Activated CD8-positive, alpha-beta memory T cell treated with anti-CD3 and anti-CD28 coated beads, Interleukin-2, amount 50 U/mL, for 48 hours (primary cell): ENCODE results near the gene SAMD7.

ENCODE experiments used
- DNase-seq: peaks from one replicate; pipeline ENCODE4 v3.0.0-alpha.2; 2020

Gene SAMD7

DNA sequence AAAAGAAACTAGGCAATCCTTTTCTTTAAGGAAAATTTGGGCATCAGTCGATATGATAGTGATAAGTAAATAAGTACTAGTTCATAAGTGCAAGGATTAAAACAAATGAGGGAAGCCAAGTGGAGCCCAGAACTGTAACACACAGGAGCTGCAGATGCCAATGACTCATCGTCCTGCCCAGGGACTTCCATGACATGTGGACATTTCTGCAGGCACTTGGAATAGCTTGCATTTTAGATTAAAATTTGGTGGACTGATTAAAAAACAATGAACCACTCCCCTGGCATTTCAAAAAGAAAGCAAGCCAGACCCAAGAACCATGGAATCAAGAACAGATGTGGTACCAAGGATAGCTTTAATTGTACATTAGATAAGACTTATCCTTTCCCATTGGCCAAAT, 2.9 kb downstream of the SAMD7 start:
- no peak for DNase-seq

DNA sequence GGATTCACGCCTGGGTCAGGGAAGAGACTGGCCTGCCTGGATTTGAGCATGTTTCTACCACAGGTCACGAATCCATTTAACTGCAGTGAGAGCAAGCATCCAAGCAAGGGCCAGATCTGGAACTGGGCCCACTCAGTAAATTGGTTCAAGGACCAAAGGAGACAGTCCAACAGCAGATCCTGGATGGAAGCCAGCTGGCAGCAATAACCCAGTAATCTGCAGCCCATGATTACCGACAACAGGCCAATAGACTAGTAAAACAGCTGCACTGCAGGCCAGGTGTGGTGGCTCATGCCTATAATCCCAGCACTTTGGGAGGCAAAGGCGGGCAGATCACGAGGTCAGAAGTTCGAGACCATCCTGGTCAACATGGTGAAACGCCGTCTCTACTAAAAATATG, 11.8 kb downstream of the SAMD7 start:
- DNase-seq, result no peak

DNA sequence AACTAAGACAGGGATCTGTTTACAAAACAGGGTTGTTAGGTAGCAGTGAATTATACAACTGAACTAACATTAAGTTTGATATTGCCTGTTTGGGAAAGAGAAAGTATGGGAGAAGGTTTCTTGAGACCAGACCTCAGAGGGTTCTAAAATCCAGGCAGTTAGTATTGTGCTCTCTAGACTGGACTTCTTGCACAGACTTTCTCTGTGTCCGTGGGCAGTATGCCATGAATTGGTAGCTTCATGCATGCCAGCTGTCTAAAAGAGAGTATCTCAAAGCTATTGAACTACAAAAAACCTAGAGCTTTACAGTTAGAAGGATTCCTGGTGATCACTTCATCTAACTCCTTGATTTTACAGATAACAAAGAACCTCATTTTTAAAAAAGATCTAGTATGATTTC, 12.5 kb downstream of the SAMD7 start:
- DNase-seq, result no peak

DNA sequence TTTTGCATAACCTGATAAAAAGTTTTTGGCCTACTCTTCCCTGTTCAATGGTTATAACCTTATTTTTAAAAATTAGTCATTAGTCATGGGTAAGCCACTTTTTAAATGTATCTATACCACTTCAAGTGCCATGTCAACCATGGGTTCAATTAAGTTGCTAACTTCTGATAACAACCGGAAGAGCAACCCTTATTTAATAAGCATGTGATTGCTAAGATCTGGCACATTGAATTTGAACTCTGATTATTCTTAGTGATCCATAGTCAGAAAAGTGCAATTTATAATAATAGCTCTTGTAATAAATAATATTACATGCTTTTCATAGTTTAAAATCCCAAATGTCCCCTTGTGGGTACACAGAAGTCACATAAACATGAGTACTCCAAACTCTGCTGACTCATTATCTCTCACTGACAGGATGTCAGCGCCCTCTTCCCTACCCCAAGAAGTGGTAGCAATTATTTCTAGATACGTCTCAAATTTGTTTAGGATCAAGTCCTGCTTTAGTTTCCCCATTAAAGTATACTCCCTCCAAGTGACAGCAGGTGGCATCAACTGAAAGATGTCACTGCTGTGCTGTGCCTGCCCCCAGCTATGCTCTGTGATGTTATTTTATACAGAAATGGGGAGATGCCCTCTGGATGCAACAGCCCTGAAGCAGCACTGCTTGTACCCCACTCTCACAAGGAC, 18.6 kb downstream of the SAMD7 start:
- no peak for DNase-seq

DNA sequence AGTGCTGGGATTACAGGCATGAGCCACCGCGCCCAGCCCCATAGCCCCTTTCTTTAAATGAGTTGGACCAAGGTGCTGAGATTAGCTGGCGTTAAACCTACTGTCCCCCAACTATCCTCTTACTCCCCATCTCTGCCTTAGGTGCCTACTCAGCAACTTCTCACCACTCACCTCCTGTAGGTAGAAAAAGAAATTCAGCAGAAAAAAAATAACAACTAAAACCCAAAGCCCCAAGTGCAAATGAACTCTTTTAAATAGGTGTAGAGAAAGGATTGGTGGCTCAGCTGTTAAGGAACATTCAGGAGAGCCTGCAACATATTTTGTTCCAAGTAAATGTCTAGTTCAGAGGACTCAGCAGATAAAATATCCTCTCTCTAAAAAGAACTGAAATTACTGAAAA, 19.5 kb downstream of the SAMD7 start:
- DNase-seq, result no peak

DNA sequence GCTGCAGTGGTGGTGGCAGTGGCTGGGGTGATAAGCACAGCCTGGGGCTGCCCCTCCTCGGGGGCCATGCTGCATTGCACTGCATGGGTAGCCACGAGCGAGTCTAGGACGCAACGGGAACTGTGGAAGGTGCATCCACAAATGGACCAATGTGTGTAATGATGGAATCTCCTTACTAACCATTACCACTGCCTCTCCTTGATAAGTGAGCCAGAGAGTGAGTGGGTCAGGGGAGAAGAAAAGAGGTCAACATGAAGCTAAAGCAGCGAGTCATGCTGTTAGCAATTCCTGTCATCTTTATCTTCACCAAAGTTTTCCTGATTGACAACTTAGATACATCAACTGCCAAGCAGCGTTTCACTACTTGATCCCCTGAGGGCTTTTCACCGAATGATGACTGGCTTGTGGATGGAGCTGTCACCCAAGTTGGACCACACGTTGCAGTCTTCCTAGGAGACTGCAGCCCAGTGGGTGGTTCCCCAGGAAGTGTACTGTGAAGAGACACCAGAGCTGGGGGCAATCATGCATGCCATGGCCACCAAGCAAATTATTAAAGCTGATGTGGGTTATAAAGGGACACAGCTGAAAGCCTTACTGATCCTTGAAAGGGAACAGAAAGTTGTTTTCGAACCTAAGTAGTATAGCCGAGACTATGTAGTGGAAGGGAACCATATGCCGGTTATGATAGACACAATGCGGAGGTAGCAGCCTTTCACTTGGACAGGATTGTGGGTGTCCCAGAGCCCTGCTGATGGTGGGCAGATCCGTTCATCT, 20.6 kb downstream of the SAMD7 start:
- no peak for DNase-seq

DNA sequence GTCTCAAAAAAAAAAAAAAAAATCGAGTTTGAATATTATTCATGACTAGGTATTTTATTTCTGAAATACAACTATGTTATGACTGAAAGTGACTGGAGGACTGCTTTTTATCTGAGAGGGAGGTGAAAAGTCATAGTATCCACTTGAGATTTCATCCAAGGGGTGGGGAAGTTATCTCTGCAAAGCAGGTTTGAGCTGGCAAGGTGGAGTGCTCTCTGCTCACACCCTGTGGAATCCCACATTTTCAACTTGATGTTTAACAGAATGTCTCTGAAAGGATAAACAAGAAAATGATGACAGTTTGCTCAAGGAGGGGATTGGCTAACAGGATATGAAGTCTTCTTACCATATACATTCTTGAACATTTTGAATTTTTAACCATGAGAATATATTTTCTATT, 27.9 kb downstream of the SAMD7 start:
- no peak for DNase-seq

DNA sequence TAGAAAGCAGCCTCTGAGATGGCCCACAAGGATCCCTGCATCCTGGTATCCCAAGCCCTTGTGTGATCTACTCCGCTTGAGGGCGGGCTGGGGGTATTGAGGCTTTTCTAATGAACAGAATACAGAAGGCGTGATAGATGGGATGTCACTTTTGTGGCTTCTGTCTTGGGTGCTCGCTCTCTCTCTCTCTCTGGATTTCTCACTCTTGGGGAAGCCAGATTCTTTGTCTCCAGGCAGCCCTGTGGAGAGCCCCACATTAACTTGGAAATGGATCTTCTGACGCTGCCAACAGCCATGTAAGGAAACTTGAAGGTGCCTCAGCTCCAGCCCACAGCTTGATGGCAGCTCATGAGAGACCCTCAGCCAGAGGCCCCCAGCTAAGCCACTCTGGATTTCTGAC, 28.4 kb downstream of the SAMD7 start:
- no peak for DNase-seq

DNA sequence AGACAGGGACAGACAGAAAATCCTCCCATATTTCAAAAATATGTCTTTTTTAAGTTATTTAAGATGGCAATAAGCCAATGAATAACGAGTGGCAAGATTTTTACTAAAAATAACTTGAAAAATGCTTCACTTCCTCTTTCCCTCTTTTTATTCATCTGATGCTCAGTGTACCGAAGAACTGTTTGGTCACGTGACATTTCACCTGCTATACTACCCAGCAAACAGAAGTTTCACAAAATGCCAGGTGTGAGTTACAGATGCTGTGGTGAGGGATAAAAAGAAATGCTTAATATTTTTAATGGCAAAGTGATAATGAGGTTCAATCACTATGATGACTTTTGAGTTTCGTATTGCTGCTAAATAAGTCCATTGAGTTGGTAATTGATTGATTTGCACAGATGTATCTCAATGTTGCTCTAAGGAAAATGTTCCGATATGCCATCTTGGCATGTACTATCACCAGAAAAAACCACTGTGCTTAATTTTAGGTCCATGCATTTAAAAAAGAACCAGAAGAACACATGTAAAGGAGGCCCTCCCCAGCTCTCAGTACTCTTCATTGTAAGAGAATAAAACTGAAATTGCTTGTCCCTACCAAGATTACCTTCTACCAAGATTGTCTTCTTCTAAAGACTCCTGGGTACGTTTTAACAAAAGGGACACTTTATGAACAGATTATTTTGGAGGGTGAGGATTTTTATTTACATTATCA, 29.3 kb downstream of the SAMD7 start:
- DNase-seq, result no peak

DNA sequence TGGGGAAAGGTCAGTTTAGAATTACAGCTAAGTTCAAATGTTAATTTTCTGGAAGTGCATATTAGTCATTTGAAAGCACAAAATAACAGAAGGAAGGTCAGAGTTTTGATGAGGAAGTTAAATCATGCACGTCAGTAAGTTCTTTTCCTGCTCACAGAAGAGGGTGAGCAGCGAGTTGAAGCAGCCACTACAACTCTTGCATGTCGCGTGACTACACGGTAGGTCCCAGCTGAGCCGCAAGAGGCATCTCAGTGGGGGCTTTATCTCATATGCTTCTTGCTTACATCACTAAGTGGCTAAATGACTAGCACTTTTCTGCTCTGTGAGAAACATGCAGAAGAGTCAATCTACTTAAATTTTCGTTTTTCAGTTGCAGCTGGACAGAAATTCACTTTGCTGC, 33.9 kb downstream of the SAMD7 start:
- no peak for DNase-seq

DNA sequence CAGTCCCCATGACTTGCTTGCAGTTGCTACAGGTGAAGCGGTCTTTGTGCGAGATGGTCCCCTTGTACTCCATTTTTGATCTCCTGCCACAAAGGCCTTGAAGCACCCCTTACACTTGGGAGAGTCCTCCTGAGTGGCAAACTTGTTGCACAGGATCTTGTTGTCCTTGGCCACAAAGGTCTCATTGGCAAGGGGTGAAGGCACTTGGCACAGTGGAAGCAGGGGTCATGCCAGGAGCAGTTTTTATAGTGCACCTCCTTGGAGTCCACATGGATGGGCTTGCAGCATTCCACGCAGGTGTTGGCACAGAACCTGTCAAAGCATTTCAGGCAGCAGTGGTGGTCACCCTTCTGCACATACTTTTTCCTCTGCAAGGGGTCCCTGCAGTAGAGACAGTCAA, 35.0 kb downstream of the SAMD7 start:
- no peak for DNase-seq

DNA sequence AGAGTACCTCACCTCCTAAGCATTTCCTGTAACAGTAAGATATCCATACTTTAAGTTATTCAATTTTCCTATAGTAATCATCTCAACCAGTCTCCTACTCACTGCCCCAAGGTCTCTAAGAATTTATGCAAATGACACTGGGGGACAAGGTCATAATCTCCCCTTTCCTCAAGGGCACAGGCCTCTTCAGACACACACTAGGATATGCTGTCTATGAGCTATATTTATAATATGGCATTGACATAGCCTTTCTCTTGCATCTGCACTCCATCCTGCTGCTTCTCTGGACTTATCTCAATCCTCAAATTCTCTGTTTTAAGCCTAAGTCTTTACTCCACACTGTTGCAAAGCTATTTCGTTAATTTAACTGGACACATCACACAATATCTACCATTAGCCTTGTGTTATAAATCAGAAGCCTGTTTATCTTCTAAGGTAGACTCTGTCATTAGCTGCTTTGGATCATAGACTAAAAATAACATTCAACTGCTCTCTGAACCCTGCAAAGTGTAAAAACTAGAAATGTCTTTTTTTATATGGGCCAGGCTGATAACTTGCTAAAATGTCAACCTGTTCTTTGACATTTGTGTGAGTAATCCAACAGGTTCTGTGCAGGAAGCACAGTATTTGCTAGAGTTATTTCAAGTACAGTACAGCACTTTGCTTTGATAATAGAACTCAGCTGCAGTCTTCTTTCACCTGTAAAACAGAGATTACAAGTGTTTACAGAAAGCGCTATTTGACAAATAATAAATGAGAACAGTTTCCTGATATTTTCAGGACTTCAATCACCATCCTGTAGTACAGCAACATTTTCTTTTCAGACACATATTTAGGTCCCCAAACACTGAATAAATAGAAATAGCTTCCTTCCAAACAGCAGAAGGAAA, 37.4 kb downstream of the SAMD7 start:
- no peak for DNase-seq

DNA sequence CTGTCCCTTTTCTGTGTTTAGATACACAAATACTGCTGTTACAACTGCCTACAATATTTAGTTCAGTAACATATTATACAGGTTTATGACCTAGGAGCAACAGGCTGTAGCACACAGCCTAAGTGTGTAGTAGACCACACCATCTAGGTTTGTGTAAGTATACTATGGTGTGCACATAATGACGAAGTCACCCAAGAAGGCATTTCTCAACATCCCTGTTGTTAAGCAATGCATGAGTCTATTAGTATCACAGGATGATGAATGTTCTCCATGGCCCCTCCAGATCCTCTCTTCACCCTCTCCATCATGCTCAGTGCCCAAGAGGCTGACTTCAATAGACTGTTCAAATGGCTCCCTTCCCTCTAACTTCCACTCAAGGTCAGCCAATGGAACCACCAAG, 40.7 kb downstream of the SAMD7 start:
- DNase-seq, result no peak

DNA sequence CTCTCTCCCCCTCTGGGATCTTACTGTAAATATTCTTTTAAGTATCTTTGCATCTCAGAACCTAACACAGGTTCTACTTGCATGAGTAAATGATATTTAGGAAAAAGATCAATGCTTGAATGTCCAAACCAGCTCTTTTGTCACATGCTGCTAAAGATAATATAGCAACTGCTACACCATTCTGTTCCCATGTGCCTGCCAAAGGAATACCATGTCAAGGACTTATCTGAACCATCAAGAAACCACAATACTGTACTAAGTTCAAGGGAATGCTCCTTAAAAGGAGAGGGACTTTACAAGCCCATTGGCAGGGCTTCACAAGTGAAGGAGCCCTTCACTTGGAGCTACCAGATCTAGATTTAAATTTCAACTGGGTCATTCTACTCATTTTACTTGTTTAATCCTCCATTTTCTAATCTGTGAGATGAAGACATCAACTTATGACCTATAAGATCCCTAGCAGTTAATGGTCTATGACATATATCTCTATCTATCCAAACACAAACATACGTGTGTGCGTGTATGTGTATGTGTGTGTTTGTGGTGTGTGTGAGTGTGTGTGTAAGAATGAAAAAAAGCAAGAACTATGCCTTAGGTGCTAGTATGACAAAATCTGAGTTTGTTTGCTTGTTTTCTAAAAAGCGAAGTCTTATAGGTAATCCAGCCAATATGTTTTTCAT, 42.2 kb downstream of the SAMD7 start:
- no peak for DNase-seq

DNA sequence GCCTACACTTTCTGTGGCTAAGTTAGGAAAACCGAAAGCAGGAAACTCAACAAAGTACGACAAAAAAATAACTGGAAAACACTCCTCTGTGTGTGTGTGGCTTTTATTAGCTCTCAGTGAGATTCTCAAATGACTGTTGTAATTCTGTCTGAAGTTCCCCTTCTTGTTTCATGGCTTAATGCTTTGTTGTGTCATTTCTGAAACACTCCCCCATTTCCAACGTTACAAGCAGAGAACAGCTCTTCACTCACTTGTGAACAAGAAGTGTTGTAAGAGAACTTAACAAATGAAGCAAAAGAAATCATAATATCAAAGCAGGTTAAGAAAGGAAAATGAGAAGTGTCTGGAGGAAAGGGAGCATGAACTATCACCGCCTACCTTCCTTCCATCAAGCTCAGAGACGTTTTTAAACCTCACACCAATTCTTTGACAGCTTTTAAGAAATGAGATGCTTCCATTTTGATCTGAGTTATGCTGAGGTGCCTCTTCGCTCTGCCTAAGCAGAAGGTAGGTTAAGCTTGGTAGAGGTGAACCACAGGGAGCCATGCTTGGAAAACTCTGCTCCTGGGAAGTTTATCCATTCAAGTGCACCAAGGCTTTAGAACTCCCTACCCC, 42.9 kb downstream of the SAMD7 start:
- DNase-seq, result no peak

DNA sequence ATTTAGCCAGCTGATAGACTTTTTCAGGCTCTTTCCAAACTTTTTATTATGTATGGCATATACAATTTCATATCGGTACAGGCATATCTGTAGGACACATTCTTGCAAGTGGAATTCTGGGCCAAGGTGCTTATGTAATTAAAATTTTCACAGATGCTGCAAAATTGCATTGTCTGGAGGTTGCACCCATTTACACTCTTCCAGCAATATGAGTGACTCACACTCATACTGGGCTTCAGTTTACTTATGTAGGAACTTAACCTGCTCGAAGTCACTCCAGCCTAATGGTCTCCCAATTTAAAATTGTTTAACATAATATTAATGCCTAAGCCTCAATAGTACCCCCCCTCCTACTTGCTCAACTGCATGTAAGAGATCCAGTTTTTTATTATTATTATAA, 44.0 kb downstream of the SAMD7 start:
- no peak for DNase-seq

DNA sequence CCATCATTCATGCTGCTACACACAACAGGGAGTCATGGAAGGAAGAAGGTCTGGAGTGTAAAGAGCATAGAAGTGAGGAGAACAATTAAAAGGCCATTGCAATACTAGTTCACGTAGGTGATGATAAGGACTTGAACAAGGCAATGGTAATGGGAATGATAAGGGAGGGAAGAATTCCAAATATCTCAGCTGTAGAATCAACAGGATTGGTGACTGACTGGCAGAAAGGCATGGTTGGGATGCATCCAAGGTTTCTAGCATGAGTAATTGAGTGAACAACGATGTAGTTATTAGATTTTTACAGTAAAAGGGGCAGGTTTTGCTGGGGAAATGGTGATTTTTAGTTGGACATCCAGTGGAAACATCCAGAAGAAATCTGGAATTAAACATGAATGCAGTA, 52.8 kb downstream of the SAMD7 start:
- DNase-seq, result no peak

DNA sequence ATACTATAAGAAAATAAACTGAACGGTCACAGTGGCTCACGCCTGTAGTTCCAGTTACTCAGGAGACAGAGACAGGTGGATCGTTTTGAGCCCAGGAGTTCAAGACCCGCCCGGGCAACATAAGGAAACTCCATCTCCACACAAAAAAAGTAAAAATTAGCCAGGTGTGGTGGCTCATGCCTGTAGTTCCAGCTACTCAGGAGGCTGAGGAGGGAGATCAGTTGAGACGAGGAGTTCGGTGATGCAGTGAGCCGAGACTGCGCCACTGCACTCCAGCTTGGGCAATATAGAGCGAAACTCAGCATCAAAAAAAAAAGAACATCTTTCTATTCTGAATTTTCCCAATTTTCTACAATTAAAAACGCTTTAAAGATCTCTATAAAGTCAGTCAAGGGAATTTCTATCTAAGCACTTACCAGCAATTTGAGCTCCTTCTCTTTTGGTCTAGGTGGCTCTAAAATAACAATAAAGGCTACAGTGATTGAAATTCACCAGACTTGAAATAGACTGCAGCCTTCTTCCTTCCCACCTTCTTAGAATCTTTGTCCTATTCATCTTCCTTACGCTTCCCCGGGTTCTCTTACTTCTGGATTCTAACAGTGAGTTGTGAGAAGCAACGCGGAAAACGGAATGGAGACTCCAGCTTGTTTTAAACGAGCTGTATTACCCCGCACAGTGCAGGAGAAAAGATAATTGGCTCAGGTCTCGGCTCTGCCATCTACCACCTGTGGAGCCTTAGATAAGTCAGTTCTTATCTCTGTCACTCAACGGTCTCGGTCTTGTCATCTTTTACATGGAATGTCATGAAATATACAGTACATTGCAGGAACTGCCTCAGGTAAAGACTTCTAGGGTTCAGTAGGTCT, 54.4 kb downstream of the SAMD7 start:
- DNase-seq, result no peak

DNA sequence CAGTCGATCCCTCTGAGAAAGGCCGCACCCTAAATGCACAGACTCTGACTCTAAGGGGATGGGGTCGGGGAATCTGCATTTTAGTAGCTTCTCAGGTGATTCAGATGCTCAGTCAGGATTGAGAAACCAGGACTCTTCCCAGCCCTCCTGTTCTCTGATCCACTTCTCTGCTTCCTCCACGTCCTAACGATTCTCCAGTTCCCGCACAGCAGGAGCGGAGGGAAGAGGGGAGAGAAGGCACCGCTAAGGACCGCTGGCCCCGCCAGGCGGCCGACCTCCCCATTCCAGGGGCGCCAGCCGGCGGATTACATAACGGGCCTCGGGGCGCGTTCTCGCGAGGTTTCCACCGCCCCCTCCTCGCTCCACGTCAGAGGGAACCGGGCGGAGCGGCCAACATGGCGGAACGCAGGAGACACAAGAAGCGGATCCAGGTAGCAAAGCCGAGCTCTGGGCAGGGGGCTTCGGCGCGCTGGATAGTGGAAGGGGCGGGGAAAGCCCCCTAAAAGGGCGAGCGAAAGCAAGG, 55.1 kb downstream of the SAMD7 start, which contains the start of gene SEC62:
SEC62 (plus strand) TSS at position 380 of the 523 bp plus-strand sequence; CDS start at position 396, 16 bp downstream.
- DNase-seq, result peak; percentile 98
